ENCODE data around the gene DYNLL1.

DNA sequence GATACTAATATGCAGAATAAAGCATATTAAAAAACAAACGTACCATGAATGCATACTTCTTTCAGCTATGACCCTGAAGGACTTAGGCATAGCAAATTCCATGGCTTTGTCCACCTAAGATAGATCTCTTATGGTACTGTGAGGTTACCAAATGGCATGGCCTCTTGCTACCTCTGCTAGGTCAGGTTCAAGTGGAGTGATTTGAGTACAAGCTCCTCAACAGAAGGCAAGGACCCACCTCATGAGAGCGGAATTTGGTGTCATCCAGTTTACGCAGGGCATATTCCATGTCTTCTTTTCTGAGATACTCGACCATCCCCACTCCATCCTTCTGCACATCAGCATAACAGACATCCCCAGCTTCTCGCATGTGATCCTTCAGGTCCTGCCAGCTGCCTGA lies 32.2 kb upstream of the DYNLL1 start:
- no peak for TF ChIP-seq POLR2A (IDR thresholded peaks at IDR 0.05)
- TF ChIP-seq EP300 (IDR thresholded peaks at IDR 0.05): no peak
- TF ChIP-seq, protein P1, sequence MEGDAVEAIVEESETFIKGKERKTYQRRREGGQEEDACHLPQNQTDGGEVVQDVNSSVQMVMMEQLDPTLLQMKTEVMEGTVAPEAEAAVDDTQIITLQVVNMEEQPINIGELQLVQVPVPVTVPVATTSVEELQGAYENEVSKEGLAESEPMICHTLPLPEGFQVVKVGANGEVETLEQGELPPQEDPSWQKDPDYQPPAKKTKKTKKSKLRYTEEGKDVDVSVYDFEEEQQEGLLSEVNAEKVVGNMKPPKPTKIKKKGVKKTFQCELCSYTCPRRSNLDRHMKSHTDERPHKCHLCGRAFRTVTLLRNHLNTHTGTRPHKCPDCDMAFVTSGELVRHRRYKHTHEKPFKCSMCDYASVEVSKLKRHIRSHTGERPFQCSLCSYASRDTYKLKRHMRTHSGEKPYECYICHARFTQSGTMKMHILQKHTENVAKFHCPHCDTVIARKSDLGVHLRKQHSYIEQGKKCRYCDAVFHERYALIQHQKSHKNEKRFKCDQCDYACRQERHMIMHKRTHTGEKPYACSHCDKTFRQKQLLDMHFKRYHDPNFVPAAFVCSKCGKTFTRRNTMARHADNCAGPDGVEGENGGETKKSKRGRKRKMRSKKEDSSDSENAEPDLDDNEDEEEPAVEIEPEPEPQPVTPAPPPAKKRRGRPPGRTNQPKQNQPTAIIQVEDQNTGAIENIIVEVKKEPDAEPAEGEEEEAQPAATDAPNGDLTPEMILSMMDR (IDR thresholded peaks at IDR 0.05): no peak
- no peak for TF ChIP-seq POLR2AphosphoS5 (IDR thresholded peaks at IDR 0.05)

Data from gastroesophageal sphincter (tissue), 3 donors.